ENCODE measurements around the gene HSD11B1.

DNA sequence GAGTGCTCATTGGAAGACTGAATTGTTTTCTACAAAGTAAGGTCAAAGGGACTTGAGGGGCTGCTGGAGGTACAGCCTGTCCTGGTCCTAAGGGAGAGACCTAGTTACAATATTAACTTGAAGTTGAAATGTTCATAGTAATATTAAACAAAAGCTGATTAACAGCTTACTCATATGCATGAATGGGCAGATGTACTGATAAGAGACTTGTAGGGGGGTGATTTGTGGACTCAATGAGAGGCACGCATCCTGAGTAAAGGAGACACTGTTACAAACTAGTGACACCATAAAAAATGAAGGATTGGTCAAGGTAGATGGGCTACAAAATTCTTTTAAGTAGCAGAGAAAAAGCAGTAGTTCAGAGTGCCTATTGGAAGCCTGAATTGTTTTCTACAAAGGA is 2.7 kb downstream of the HSD11B1 start:
- TF ChIP-seq EZH2 (IDR thresholded peaks at IDR 0.05): no peak
- TF ChIP-seq POLR2AphosphoS5 (IDR thresholded peaks at IDR 0.05; ENCODE audit: low read depth, low read length): no peak
- TF ChIP-seq, protein P1, sequence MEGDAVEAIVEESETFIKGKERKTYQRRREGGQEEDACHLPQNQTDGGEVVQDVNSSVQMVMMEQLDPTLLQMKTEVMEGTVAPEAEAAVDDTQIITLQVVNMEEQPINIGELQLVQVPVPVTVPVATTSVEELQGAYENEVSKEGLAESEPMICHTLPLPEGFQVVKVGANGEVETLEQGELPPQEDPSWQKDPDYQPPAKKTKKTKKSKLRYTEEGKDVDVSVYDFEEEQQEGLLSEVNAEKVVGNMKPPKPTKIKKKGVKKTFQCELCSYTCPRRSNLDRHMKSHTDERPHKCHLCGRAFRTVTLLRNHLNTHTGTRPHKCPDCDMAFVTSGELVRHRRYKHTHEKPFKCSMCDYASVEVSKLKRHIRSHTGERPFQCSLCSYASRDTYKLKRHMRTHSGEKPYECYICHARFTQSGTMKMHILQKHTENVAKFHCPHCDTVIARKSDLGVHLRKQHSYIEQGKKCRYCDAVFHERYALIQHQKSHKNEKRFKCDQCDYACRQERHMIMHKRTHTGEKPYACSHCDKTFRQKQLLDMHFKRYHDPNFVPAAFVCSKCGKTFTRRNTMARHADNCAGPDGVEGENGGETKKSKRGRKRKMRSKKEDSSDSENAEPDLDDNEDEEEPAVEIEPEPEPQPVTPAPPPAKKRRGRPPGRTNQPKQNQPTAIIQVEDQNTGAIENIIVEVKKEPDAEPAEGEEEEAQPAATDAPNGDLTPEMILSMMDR (IDR thresholded peaks at IDR 0.05 in 2 of 3, conservative IDR thresholded peaks at IDR 0.05 in 1 of 3; ENCODE audit: borderline replicate concordance in 1 of 3, insufficient read depth in 1 of 3, low read depth in 2 of 3, low read length in 2 of 3): no peak
- TF ChIP-seq ELF1 (IDR thresholded peaks at IDR 0.05; ENCODE audit: borderline replicate concordance, low read depth): no peak
- no peak for TF ChIP-seq RAD21 (IDR thresholded peaks at IDR 0.05; ENCODE audit: low read depth)
- TF ChIP-seq EGR1 (IDR thresholded peaks at IDR 0.05; ENCODE audit: low read depth): no peak
- no peak for TF ChIP-seq YY1 (IDR thresholded peaks at IDR 0.05; ENCODE audit: extremely low read depth, insufficient replicate concordance, low read depth, low read length)
- no peak for TF ChIP-seq POLR2A (IDR thresholded peaks at IDR 0.05; ENCODE audit: borderline replicate concordance, extremely low read depth, insufficient read depth, insufficient read length)
- TF ChIP-seq, protein P2, sequence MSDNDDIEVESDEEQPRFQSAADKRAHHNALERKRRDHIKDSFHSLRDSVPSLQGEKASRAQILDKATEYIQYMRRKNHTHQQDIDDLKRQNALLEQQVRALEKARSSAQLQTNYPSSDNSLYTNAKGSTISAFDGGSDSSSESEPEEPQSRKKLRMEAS (IDR thresholded peaks at IDR 0.05): no peak
- no peak for TF ChIP-seq SIN3A (IDR thresholded peaks at IDR 0.05; ENCODE audit: low read depth)
- no peak for TF ChIP-seq ZFX (IDR thresholded peaks at IDR 0.05)
- TF ChIP-seq, protein P3, sequence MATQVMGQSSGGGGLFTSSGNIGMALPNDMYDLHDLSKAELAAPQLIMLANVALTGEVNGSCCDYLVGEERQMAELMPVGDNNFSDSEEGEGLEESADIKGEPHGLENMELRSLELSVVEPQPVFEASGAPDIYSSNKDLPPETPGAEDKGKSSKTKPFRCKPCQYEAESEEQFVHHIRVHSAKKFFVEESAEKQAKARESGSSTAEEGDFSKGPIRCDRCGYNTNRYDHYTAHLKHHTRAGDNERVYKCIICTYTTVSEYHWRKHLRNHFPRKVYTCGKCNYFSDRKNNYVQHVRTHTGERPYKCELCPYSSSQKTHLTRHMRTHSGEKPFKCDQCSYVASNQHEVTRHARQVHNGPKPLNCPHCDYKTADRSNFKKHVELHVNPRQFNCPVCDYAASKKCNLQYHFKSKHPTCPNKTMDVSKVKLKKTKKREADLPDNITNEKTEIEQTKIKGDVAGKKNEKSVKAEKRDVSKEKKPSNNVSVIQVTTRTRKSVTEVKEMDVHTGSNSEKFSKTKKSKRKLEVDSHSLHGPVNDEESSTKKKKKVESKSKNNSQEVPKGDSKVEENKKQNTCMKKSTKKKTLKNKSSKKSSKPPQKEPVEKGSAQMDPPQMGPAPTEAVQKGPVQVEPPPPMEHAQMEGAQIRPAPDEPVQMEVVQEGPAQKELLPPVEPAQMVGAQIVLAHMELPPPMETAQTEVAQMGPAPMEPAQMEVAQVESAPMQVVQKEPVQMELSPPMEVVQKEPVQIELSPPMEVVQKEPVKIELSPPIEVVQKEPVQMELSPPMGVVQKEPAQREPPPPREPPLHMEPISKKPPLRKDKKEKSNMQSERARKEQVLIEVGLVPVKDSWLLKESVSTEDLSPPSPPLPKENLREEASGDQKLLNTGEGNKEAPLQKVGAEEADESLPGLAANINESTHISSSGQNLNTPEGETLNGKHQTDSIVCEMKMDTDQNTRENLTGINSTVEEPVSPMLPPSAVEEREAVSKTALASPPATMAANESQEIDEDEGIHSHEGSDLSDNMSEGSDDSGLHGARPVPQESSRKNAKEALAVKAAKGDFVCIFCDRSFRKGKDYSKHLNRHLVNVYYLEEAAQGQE (IDR thresholded peaks at IDR 0.05; ENCODE audit: low read depth): no peak
- TF ChIP-seq ZNF274 (IDR thresholded peaks at IDR 0.05; ENCODE audit: low read depth, low read length): no peak
- TF ChIP-seq JUND (IDR thresholded peaks at IDR 0.05): no peak
